Nephron progenitor cell (in vitro differentiated cells): ENCODE data around the gene RSPH9.

Source experiments
- DNase-seq: peaks from one replicate; pipeline ENCODE4 v3.0.0; 2021
- H3K27ac Mint-ChIP-seq: 2 replicates; pipeline ENCODE4 v1.8.0; 2021; ENCODE audit warnings: mild to moderate bottlenecking, moderate library complexity, mixed read lengths
- H3K27me3 Mint-ChIP-seq: 2 replicates; pipeline ENCODE4 v1.8.0; 2021; ENCODE audit warnings: mild to moderate bottlenecking, low read depth, mixed read lengths; ENCODE audit not compliant: poor library complexity
- H3K36me3 Mint-ChIP-seq: 2 replicates; pipeline ENCODE4 v1.8.0; 2021; ENCODE audit warnings: low read depth, mixed read lengths
- H3K4me1 Mint-ChIP-seq: 2 replicates; pipeline ENCODE4 v1.8.0; 2021; ENCODE audit warnings: mixed read lengths
- H3K4me3 Mint-ChIP-seq: 2 replicates; pipeline ENCODE4 v1.8.0; 2021; ENCODE audit warnings: mild to moderate bottlenecking, moderate library complexity, mixed read lengths
- H3K9me3 Mint-ChIP-seq: 2 replicates; pipeline ENCODE4 v1.8.0; 2021; ENCODE audit warnings: mild to moderate bottlenecking, moderate library complexity, mixed read lengths
- CTCF ChIP-seq: fragments of 200-600 bp; sonication (generic); IDR thresholded peaks from 2 replicates; pipeline ENCODE4 v1.5.0; 2021; ENCODE audit warnings: antibody characterized with exemption

The RSPH9 gene

GRCh38 chr6:43625393-43625992 is 19.3 kb upstream of the RSPH9 start:
- TF ChIP-seq CTCF: no peak
- H3K36me3 Mint-ChIP-seq: peaks cover 50% of the 10 kb centered on the region
- no peak overlapping the region for H3K4me3 Mint-ChIP-seq
- no peaks in the 10 kb centered on the region for H3K9me3 Mint-ChIP-seq
- peaks cover 28% of the 10 kb centered on the region for H3K4me1 Mint-ChIP-seq
- H3K27ac Mint-ChIP-seq: peak overlapping the region; percentile 52
- peaks cover 2% of the 10 kb centered on the region for H3K27me3 Mint-ChIP-seq
- DNase-seq: no peak

GRCh38 chr6:43627008-43627825 is 17.6 kb upstream of the RSPH9 start:
- H3K9me3 Mint-ChIP-seq: no peaks in the 10 kb centered on the region
- no peak for TF ChIP-seq CTCF
- peaks cover 33% of the 10 kb centered on the region for H3K4me1 Mint-ChIP-seq
- peak overlapping the region; percentile 43 for H3K27ac Mint-ChIP-seq
- peak overlapping the region; percentile 99 for H3K4me3 Mint-ChIP-seq
- peaks cover 43% of the 10 kb centered on the region for H3K36me3 Mint-ChIP-seq
- no peaks in the 10 kb centered on the region for H3K27me3 Mint-ChIP-seq
- no peak for DNase-seq

- peak; percentile 47 for DNase-seq
- Mint-ChIP-seq H3K36me3 (peaks cover 31% of the 10 kb centered on the region), H3K4me3 (peak overlapping the region; percentile 99), H3K4me1 (peaks cover 34% of the 10 kb centered on the region), H3K27ac (peak overlapping the region; percentile 55), H3K27me3 (no peaks in the 10 kb centered on the region), H3K9me3 (no peaks in the 10 kb centered on the region)
- TF ChIP-seq CTCF: no peak
Observed at GRCh38 chr6:43628393-43629103, 16.3 kb upstream of the RSPH9 start.

GRCh38 chr6:43629104-43629504 is 15.7 kb upstream of the RSPH9 start, which contains the start of gene GTPBP2:
GTPBP2 (minus strand) TSS chr6:43629264; CDS start chr6:43629162, 102 bp downstream.
- Mint-ChIP-seq H3K27ac (peak within 1 kb of the TSS; percentile 100), H3K9me3 (no peaks in the 10 kb centered on the region), H3K27me3 (no peaks in the 10 kb centered on the region), H3K4me1 (peaks cover 39% of the 10 kb centered on the region), H3K4me3 (peak within 1 kb of the TSS; percentile 99), H3K36me3 (peaks cover 27% of the 10 kb centered on the region)
- TF ChIP-seq CTCF: no peak
- peak; percentile 97 for DNase-seq

- peaks cover 27% of the 10 kb centered on the region for H3K36me3 Mint-ChIP-seq
- no peaks in the 10 kb centered on the region for H3K9me3 Mint-ChIP-seq
- H3K27me3 Mint-ChIP-seq: no peaks in the 10 kb centered on the region
- H3K4me3 Mint-ChIP-seq: peak overlapping the region; percentile 99
- no peak for TF ChIP-seq CTCF
- peak; percentile 90 for DNase-seq
- H3K4me1 Mint-ChIP-seq: peaks cover 40% of the 10 kb centered on the region
- H3K27ac Mint-ChIP-seq: peak overlapping the region; percentile 100
Observed at GRCh38 chr6:43629505-43630300, 15.1 kb upstream of the RSPH9 start.
